HK-2 (cell line): ENCODE measurements around the gene TSPAN18.

Experiments used
- DNase-seq: peaks from one replicate; pipeline ENCODE4 v3.0.0-alpha.2; 2018; ENCODE audit not compliant: unreplicated experiment

The TSPAN18 gene

GRCh38 chr11:44711113-44711786 is 15.5 kb upstream of the TSPAN18 start:
- DNase-seq: no peak

GRCh38 chr11:44711787-44712608 is 14.8 kb upstream of the TSPAN18 start:
- no peak for DNase-seq

GRCh38 chr11:44713022-44713421 is 13.7 kb upstream of the TSPAN18 start:
- no peak for DNase-seq

DNA sequence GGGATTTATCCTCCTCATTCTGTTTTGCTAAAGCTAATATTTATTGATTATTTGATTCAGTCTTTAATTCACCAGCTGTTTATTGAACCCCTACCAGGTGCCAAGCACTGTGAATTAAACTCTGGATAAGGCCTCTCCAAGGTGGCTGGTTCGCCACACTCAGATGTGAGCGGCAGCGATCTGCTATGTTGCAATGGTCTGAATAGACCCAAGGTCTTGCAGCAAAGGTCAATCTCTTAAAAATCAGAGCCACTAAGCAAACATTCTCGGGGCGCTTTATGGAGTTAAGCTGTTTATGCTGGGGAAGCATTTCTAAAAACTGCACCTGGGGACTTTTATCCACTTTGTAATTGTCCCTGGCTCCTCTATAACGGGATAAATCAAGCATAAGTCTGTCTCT is 10.5 kb upstream of the TSPAN18 start:
- no peak for DNase-seq

- no peak for DNase-seq
Observed at GRCh38 chr11:44718057-44718456, 8.7 kb upstream of the TSPAN18 start.

DNA sequence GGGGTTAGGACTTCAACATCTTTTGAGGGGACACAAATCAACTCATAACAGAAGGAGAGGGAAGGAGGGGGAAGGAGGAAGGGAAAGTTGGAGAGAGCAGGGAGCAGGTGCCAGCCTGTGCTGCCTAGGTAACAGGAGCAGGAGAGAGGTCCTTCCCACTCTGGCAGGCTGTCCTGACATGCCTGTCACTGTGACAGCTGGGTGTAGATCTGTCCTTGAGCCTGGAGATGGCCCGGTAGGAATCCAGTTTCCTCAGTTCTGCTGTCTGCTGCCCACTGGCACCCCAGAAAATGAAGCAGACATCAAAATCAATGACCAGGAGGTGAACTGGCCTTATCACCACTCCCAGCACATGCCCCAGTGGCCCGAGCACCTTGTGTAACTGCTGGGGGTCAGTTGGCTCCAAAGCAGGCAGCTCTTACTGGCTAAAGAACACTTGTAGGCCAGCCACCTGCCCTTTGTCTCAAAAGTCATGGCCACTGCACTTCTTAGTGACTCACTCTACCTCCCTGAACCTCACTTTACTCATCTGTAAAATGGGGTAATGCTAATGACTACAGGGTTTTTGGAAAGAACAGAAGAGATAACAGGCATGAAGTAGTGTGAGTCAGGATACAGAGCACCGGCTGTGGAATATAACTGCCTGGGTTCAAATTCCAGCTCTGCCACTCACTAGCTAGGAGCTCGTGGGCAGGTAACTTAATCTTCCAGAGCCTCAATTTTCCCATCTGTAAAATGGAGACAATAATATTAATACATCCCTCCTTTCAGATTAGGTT is 8.0 kb upstream of the TSPAN18 start:
- no peak for DNase-seq

DNA sequence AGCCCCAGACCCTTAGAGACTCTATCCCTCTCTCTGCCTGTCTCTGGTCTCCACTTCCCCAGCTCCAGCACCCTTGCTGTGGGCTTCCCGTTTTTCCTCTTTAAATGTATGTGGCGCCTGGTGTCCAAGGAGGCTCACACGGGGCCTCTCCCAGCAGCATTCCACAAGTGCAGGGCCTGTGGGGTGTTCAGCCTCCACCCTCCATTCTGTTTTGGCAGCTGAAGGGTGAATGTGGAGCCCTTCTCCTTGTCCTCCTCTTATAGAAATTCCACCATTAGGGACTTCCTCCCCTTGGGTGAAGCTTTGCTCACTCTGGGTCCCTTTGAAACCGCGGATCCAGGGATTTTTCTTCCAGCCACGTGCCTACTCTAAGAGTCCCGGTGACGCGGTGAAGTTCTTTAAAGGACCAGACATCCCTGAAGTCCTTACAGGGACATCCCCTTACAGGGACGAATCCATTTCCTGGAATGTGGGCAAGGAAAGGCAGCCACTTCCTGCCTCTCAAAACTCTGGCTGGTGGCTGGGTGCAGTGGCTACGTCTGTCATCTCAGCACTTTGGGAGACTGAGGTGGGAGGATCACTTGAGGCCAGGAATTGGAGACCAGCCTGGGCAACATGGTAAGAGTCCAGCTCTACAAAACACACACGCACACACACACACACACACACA is 1.6 kb upstream of the TSPAN18 start:
- peak; percentile 19 for DNase-seq

- DNase-seq: no peak
Observed at GRCh38 chr11:44725757-44726282, 942 bp upstream of the TSPAN18 start.

GRCh38 chr11:44727114-44727372 is 281 bp downstream of the TSPAN18 start:
- DNase-seq: no peak

- DNase-seq: peak; percentile 67
Observed at GRCh38 chr11:44727373-44728287, 868 bp downstream of the TSPAN18 start.

DNA sequence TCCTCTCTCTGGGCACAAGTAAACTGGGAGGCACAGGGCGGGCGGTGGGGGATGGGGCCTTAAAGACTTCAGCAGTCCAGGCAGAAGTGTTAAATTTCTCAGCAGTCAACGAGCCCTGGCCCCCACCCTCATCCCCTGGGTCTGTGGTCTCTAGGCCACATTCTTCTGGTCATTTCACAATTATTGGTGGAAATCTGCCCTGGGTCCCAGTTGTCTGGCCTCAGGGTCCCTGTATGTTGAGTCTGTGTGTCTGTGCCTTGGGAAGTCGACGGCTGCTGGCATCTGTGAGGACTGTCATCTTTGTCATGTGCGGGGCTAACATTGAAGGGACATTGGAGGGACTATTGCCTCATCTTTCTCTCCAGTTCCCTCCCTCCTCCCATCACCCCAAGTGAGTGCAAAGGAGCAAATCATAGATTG is 1.7 kb downstream of the TSPAN18 start:
- DNase-seq: no peak

GRCh38 chr11:44729063-44729462 is 2.3 kb downstream of the TSPAN18 start:
- no peak for DNase-seq

- DNase-seq: no peak
Observed at GRCh38 chr11:44729713-44730112, 3.0 kb downstream of the TSPAN18 start.

- DNase-seq: no peak
Observed at GRCh38 chr11:44730775-44731174, 4.0 kb downstream of the TSPAN18 start.

- no peak for DNase-seq
Observed at GRCh38 chr11:44731685-44732430, 5.1 kb downstream of the TSPAN18 start.

GRCh38 chr11:44732564-44732963 is 5.8 kb downstream of the TSPAN18 start:
- DNase-seq: no peak

GRCh38 chr11:44733877-44734276 is 7.1 kb downstream of the TSPAN18 start:
- no peak for DNase-seq

DNA sequence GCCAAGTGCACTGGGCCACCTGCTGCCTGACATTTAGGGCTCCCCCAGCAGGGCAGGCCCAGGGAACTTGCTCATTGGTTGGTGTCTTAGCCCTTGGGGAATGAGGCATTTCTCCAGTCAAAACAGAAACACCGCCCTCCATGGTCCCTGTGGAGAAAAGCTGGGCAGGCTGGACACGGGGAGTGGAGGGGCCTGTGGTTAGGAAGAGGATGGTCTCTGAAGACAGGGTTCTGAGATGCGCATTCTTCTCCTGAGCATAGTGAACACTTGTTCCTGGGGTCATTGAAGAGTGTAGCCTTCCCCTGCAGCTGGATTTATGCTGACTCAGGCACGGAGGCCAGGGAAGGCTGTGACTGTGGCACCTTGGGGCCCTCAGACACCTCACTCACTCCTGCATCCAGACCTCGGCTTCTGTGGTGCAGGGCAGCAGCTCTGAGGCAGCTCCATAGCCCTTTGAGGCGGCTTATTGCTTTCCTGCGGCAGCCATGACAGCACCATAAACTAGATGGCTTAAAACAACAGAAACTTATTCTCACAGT is 8.2 kb downstream of the TSPAN18 start:
- DNase-seq: no peak

DNA sequence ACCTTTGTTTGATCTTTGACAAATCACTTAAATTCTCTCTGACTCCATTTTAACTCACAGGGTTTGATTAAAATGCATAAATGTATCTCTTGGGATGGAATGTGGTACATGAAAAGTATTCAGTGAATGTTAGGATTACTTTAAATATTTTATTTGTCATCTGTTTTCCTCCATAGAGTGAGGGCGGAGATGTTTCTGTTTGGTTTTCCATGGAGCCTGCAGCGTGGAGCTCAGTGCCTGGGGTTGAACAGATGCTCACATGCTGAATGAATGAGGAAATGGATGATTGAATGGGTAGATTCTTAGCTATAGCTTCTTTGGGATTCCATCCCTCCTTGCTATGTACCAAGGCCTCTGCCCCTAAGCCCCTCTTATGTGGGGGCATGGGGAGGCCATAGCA is 10.0 kb downstream of the TSPAN18 start:
- DNase-seq: no peak
